Neutrophil (primary cell): ENCODE data around the gene CFAP210.

Experiments used
- H3K27ac ChIP-seq: fragments of 200-600 bp; sonication (generic); 2 replicates; pipeline ENCODE4 v1.5.1; 2016; ENCODE audit warnings: mild to moderate bottlenecking, moderate library complexity
- H3K27me3 ChIP-seq: fragments of 200-600 bp; sonication (generic); 2 replicates; pipeline ENCODE4 v1.6.0; 2016; ENCODE audit warnings: mild to moderate bottlenecking
- H3K36me3 ChIP-seq: fragments of 200-600 bp; sonication (generic); 2 replicates; pipeline ENCODE4 v1.5.1; 2017
- H3K4me1 ChIP-seq, 2 experiments: fragments of 200-600 bp in 1 of 2; sonication (generic) in 1 of 2; 1 replicate in 1 of 2; 2 replicates in 1 of 2; pipeline versions ENCODE4 v1.5.1 to v1.6.1; 2013 to 2016; ENCODE audit warnings: low read depth in 1 of 2, low read length in 1 of 2, mild to moderate bottlenecking in 1 of 2, moderate library complexity in 1 of 2; ENCODE audit not compliant: control insufficient read depth in 1 of 2, insufficient read depth in 1 of 2
- H3K4me3 ChIP-seq, 2 experiments: fragments of 200-600 bp in 1 of 2; sonication (generic) in 1 of 2; 1 replicate in 1 of 2; 2 replicates in 1 of 2; pipeline ENCODE4 v1.5.1; 2013 to 2016; ENCODE audit warnings: low read depth in 1 of 2, low read length in 1 of 2, mild to moderate bottlenecking in 1 of 2, moderate library complexity in 1 of 2
- H3K9me3 ChIP-seq: fragments of 200-600 bp; sonication (generic); 2 replicates; pipeline ENCODE4 v1.5.1; 2016
- CTCF ChIP-seq: fragments of 200-600 bp; sonication (generic); IDR thresholded peaks from 2 replicates; pipeline ENCODE4 v1.5.1; 2016; ENCODE audit warnings: antibody characterized with exemption

Gene CFAP210

GRCh38 chr2:169711751-169712509 lies 17.7 kb upstream of the CFAP210 start:
- TF ChIP-seq CTCF = no peak
- Histone ChIP-seq H3K4me3 (no peak overlapping the region), H3K36me3 (no peaks in the 10 kb centered on the region), H3K4me1 (no peaks in the 10 kb centered on the region), H3K9me3 (no peaks in the 10 kb centered on the region), H3K27me3 (no peaks in the 10 kb centered on the region), H3K27ac (no peak overlapping the region)

- TF ChIP-seq CTCF = no peak
- Histone ChIP-seq H3K27ac (no peak overlapping the region), H3K4me1 (peaks cover 0 to 7% of the 10 kb centered on the region in 2 experiments), H3K9me3 (no peaks in the 10 kb centered on the region), H3K4me3 (no peak overlapping the region), H3K36me3 (no peaks in the 10 kb centered on the region), H3K27me3 (no peaks in the 10 kb centered on the region)
Measured at GRCh38 chr2:169709981-169710380, 15.8 kb upstream of the CFAP210 start.

GRCh38 chr2:169709331-169709730 lies 15.1 kb upstream of the CFAP210 start:
- peaks cover 0 to 7% of the 10 kb centered on the region in 2 experiments for H3K4me1 ChIP-seq
- H3K27me3 ChIP-seq = no peaks in the 10 kb centered on the region
- H3K9me3 ChIP-seq = no peaks in the 10 kb centered on the region
- TF ChIP-seq CTCF = no peak
- H3K36me3 ChIP-seq = no peaks in the 10 kb centered on the region
- H3K27ac ChIP-seq = no peak overlapping the region
- H3K4me3 ChIP-seq = no peak overlapping the region

- no peak for TF ChIP-seq CTCF
- H3K36me3 ChIP-seq = no peaks in the 10 kb centered on the region
- no peaks in the 10 kb centered on the region for H3K27me3 ChIP-seq
- peaks cover 0 to 7% of the 10 kb centered on the region in 2 experiments for H3K4me1 ChIP-seq
- H3K27ac ChIP-seq = no peak overlapping the region
- H3K9me3 ChIP-seq = no peaks in the 10 kb centered on the region
- no peak overlapping the region for H3K4me3 ChIP-seq
Measured at GRCh38 chr2:169707626-169708025, 13.4 kb upstream of the CFAP210 start.

- no peaks in the 10 kb centered on the region for H3K27me3 ChIP-seq
- H3K27ac ChIP-seq = no peak overlapping the region
- H3K4me3 ChIP-seq = no peak overlapping the region
- H3K9me3 ChIP-seq = no peaks in the 10 kb centered on the region
- no peak for TF ChIP-seq CTCF
- peaks cover 0 to 7% of the 10 kb centered on the region in 2 experiments for H3K4me1 ChIP-seq
- no peaks in the 10 kb centered on the region for H3K36me3 ChIP-seq
Measured at GRCh38 chr2:169705927-169706326, 11.7 kb upstream of the CFAP210 start.
